Spleen (tissue), 11 donors: Measurements from ENCODE around the gene CEMIP. TPM values are rescaled to one million over a fixed set of nuclear protein-coding genes. Genes with fewer than 3 reads are reported as not detected.

Experiments
- DNase-seq: peaks from one replicate; pipeline ENCODE4 v3.0.0-alpha.2; 2020
- H3K27ac ChIP-seq, 8 donors: fragments of 200-600 bp; sonication (generic) in 7 of 8; 1 replicate in 4 of 8; 2 replicates in 4 of 8; pipeline versions ENCODE4 v1.5.0 to v1.8.0; 2016 to 2021; ENCODE audit warnings: inconsistent platforms in 4 of 8, mild to moderate bottlenecking in 4 of 8, moderate library complexity in 1 of 8
- H3K27me3 ChIP-seq, 7 donors: fragments of 200-600 bp; sonication (generic) in 6 of 7; replicated peaks in 1 of 7; 1 replicate in 4 of 7; 2 replicates in 3 of 7; pipeline versions ENCODE4 v1.5.0 to v1.8.0; 2016 to 2021; ENCODE audit warnings: inconsistent platforms in 3 of 7, mild to moderate bottlenecking in 1 of 7
- H3K36me3 ChIP-seq, 6 donors: fragments of 200-600 bp; sonication (generic) in 5 of 6; 1 replicate in 4 of 6; 2 replicates in 2 of 6; pipeline versions ENCODE4 v1.5.0 to v1.8.0; 2016 to 2021; ENCODE audit warnings: inconsistent platforms in 2 of 6
- H3K4me1 ChIP-seq, 6 donors: fragments of 200-600 bp; sonication (generic) in 5 of 6; 1 replicate in 3 of 6; 2 replicates in 3 of 6; pipeline versions ENCODE4 v1.5.0 to v1.8.0; 2016 to 2021; ENCODE audit warnings: inconsistent platforms in 3 of 6
- H3K4me3 ChIP-seq, 8 donors: fragments of 200-600 bp; sonication (generic) in 7 of 8; 1 replicate in 4 of 8; 2 replicates in 4 of 8; pipeline versions ENCODE4 v1.5.0 to v1.8.0; 2016 to 2021; ENCODE audit warnings: inconsistent platforms in 4 of 8, mild to moderate bottlenecking in 4 of 8, moderate library complexity in 2 of 8
- H3K9me3 ChIP-seq, 8 donors: fragments of 200-600 bp; sonication (generic) in 7 of 8; 1 replicate in 4 of 8; 2 replicates in 4 of 8; pipeline versions ENCODE4 v1.5.0 to v1.8.0; 2016 to 2021; ENCODE audit warnings: inconsistent platforms in 4 of 8
- CTCF ChIP-seq, 11 experiments: fragments of 200-600 bp in 7 of 11; fragments of 450-650 bp in 4 of 11; sonication (generic) in 4 of 11; IDR thresholded peaks in 8 of 11; conservative IDR thresholded peaks in 3 of 11; 1 replicate in 7 of 11; 2 replicates in 4 of 11; pipeline versions ENCODE4 v1.4.0 to v1.8.0; 2016 to 2021; ENCODE audit warnings: antibody characterized with exemption in 11 of 11, inconsistent platforms in 4 of 11, mild to moderate bottlenecking in 1 of 11
- POLR2A ChIP-seq, 3 donors: fragments of 450-650 bp; IDR thresholded peaks; one replicate each; pipeline ENCODE4 v1.5.1; 2017; ENCODE audit warnings: antibody characterized with exemption in 3 of 3, mild to moderate bottlenecking in 1 of 3
- POLR2AphosphoS5 ChIP-seq, 3 donors: sonication (generic); formaldehyde crosslinking; IDR thresholded peaks; one replicate each; pipeline ENCODE4 v1.5.1; 2017; ENCODE audit warnings: antibody characterized with exemption in 3 of 3
- WGBS, 5 donors: extraction: QIAGEN DNeasy Blood & Tissue Kit in 3 of 5; methylation state at CpG; one replicate each; pipeline versions ENCODE4 v1.1.5 to v1.1.7; 2013 to 2018; 5-methylcytosine and 5-hydroxymethylcytosine counted together
- intact Hi-C: fragments of 100-400 bp; cut with DNase I; formaldehyde crosslinking; loops from one replicate; pipeline ENCODE4 v1.15.0; 2023; ENCODE audit warnings: low total_unique reads
- polyA plus RNA-seq, 3 donors: library from polyadenylated mRNA; stranded (reverse); fragments of 200-250 nt; gene quantifications; one replicate each; pipeline ENCODE4 v1.2.1, GENCODE V29; 2013
- total RNA-seq, 7 donors: library from RNA; depleted of rRNA in 3 of 7; stranded (reverse); fragments of >200 nt in 3 of 7; fragmentation: NEBNext Ultra II Directional in 4 of 7; extraction: Animal tissue kit (Norgen Biotek cat#: 25700) in 4 of 7; gene quantifications; one replicate each; pipeline versions ENCODE4 v1.1.0 to v1.2.1, GENCODE V29; 2016 to 2021
- donor health status: healthy with polysubstance abuse.
- donor health status: DM: no; HTN: no; CAD: no; lungs with moderate emphysema.
- donor health status: DM: no; HTN: no; CAD: no.
- donor health status: Bipolar disorder and iron deficiency.
- donor health status: healthy.
- donor health status: DM: no; HTN: no; CAD: no.
- donor health status: DM: yes; HTN: yes; CAD: no.

Gene CEMIP
- total and polyA plus RNA-seq, 10 donors = 0.20 to 3.0 (median 1.0) TPM; not detected in 1

- no peak overlapping the region for H3K4me3 ChIP-seq
- TF ChIP-seq CTCF (IDR thresholded peaks at IDR 0.05 in 8 of 11, conservative IDR thresholded peaks at IDR 0.05 in 3 of 11) = no peak
- no peak for TF ChIP-seq POLR2A (IDR thresholded peaks at IDR 0.05)
- TF ChIP-seq POLR2AphosphoS5 (IDR thresholded peaks at IDR 0.05) = no peak
- no peak overlapping the region for H3K27ac ChIP-seq
- peaks cover 0 to 100% (median 68%) of the 10 kb centered on the region in 6 donors for H3K36me3 ChIP-seq
- DNase-seq = no peak
- H3K27me3 ChIP-seq = no peaks in the 10 kb centered on the region
- WGBS, 5 donors = 90 to 97% (median 95%) methylated on average over 9 to 13 of the region's 13 CpGs
- H3K4me1 ChIP-seq = peaks cover 0 to 7% (median 0%) of the 10 kb centered on the region in 6 donors
- H3K9me3 ChIP-seq = no peaks in the 10 kb centered on the region
- intact Hi-C loops = no loop called here
Measured at GRCh38 chr15:80948651-80949292, 169.6 kb downstream of the CEMIP start.

DNA sequence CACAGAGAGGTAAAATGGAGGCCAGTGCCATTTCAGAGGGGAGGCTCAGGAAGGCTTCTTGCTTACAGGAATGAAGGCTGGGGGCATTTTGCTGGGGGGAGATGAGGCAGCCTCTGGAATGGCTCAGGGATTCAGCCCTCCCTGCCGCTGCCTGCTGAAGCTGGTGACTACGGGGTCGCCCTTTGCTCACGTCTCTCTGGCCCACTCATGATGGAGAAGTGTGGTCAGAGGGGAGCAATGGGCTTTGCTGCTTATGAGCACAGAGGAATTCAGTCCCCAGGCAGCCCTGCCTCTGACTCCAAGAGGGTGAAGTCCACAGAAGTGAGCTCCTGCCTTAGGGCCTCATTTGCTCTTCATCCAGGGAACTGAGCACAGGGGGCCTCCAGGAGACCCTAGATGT is 170.6 kb downstream of the CEMIP start:
- H3K4me3 ChIP-seq = no peak overlapping the region
- no peak for DNase-seq
- peaks cover 0 to 96% (median 65%) of the 10 kb centered on the region in 6 donors for H3K36me3 ChIP-seq
- H3K27ac ChIP-seq = no peak overlapping the region
- intact Hi-C loops = no loop called here
- H3K9me3 ChIP-seq = no peaks in the 10 kb centered on the region
- TF ChIP-seq POLR2AphosphoS5 (IDR thresholded peaks at IDR 0.05) (no peak), CTCF (IDR thresholded peaks at IDR 0.05 in 8 of 11, conservative IDR thresholded peaks at IDR 0.05 in 3 of 11) (no peak), POLR2A (IDR thresholded peaks at IDR 0.05) (no peak)
- H3K27me3 ChIP-seq = no peaks in the 10 kb centered on the region
- H3K4me1 ChIP-seq = peaks cover 0 to 7% (median 0%) of the 10 kb centered on the region in 6 donors
- 93 to 100% (median 95%) methylated on average over 4 of the region's 4 CpGs for WGBS, 5 donors

- Histone ChIP-seq H3K27me3 (no peaks in the 10 kb centered on the region), H3K36me3 (peaks cover 0 to 89% (median 60%) of the 10 kb centered on the region in 6 donors), H3K4me1 (peaks cover 0 to 7% (median 0%) of the 10 kb centered on the region in 6 donors), H3K27ac (no peak overlapping the region), H3K4me3 (no peak overlapping the region), H3K9me3 (no peaks in the 10 kb centered on the region)
- no peak for DNase-seq
- TF ChIP-seq POLR2A (IDR thresholded peaks at IDR 0.05) (no peak), CTCF (IDR thresholded peaks at IDR 0.05 in 8 of 11, conservative IDR thresholded peaks at IDR 0.05 in 3 of 11) (no peak), POLR2AphosphoS5 (IDR thresholded peaks at IDR 0.05) (no peak)
- WGBS, 5 donors = 86 to 90% (median 87%) methylated on average over 7 to 8 of the region's 8 CpGs
- intact Hi-C loops = no loop called here
Measured at GRCh38 chr15:80950291-80951078, 171.3 kb downstream of the CEMIP start.

- 69 to 83% (median 76%) methylated on average over 5 of the region's 5 CpGs for WGBS, 5 donors
- H3K36me3 ChIP-seq = peaks cover 0 to 87% (median 52%) of the 10 kb centered on the region in 6 donors
- no peaks in the 10 kb centered on the region for H3K4me1 ChIP-seq
- no peak overlapping the region for H3K4me3 ChIP-seq
- TF ChIP-seq CTCF (IDR thresholded peaks at IDR 0.05 in 8 of 11, conservative IDR thresholded peaks at IDR 0.05 in 3 of 11) (no peak), POLR2A (IDR thresholded peaks at IDR 0.05) (no peak), POLR2AphosphoS5 (IDR thresholded peaks at IDR 0.05) (no peak)
- DNase-seq = no peak
- intact Hi-C loops = no loop called here
- no peaks in the 10 kb centered on the region for H3K9me3 ChIP-seq
- H3K27me3 ChIP-seq = no peaks in the 10 kb centered on the region
- H3K27ac ChIP-seq = no peak overlapping the region
Measured at GRCh38 chr15:80951941-80952340, 172.8 kb downstream of the CEMIP start.
